C4-2B (cell line): Measurements from ENCODE around the gene RTN4.

Experiments used
- ZFX ChIP-seq: fragments of 450-650 bp; IDR thresholded peaks from 2 replicates; pipeline ENCODE4 v1.6.1; 2017
- TF ChIP-seq, protein P1 (sequence below): fragments of 450-650 bp; conservative IDR thresholded peaks from 2 replicates; pipeline ENCODE4 v1.5.1; 2017; ENCODE audit warnings: mild to moderate bottlenecking

- TF ChIP-seq, protein P1, sequence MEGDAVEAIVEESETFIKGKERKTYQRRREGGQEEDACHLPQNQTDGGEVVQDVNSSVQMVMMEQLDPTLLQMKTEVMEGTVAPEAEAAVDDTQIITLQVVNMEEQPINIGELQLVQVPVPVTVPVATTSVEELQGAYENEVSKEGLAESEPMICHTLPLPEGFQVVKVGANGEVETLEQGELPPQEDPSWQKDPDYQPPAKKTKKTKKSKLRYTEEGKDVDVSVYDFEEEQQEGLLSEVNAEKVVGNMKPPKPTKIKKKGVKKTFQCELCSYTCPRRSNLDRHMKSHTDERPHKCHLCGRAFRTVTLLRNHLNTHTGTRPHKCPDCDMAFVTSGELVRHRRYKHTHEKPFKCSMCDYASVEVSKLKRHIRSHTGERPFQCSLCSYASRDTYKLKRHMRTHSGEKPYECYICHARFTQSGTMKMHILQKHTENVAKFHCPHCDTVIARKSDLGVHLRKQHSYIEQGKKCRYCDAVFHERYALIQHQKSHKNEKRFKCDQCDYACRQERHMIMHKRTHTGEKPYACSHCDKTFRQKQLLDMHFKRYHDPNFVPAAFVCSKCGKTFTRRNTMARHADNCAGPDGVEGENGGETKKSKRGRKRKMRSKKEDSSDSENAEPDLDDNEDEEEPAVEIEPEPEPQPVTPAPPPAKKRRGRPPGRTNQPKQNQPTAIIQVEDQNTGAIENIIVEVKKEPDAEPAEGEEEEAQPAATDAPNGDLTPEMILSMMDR, result no peak
- no peak for TF ChIP-seq ZFX
Measured at GRCh38 chr2:55047677-55048299, 2.5 kb downstream of the RTN4 start.
